Prostate gland (tissue), 2 donors: ENCODE data around the gene HBG1. TPM values are rescaled to one million over a fixed set of nuclear protein-coding genes. Genes with fewer than 3 reads are reported as not detected.
"Not testable (repeated sequence)": the region's sequence is repeated elsewhere in the genome, so short reads cannot be mapped to it uniquely, and the experiment has no call there.

Source experiments
- DNase-seq: peaks from one replicate; pipeline ENCODE4 v3.0.0-alpha.2; 2019; ENCODE audit warnings: low spot score
- H3K27ac ChIP-seq, 2 donors: fragments of 200-600 bp; sonication (generic); 2 replicates each; pipeline ENCODE4 v1.5.1; 2017 to 2019
- H3K27me3 ChIP-seq: fragments of 200-600 bp; sonication (generic); replicated peaks from 2 replicates; pipeline ENCODE4 v1.5.1; 2019; ENCODE audit not compliant: insufficient read depth
- H3K36me3 ChIP-seq, 2 donors: fragments of 200-600 bp; sonication (generic); 1 replicate in 1 of 2; 2 replicates in 1 of 2; pipeline versions ENCODE4 v1.5.1 to v1.8.1; 2017 to 2019
- H3K4me1 ChIP-seq: fragments of 200-600 bp; sonication (generic); replicated peaks from 2 replicates; pipeline ENCODE4 v1.5.1; 2019
- H3K4me3 ChIP-seq, 2 donors: fragments of 200-600 bp; sonication (generic); 2 replicates each; pipeline ENCODE4 v1.5.1; 2017 to 2019
- H3K9me3 ChIP-seq: fragments of 200-600 bp; sonication (generic); 2 replicates; pipeline ENCODE4 v1.5.1; 2017
- CTCF ChIP-seq, 4 experiments: fragments of 200-600 bp in 2 of 4; fragments of 450-650 bp in 2 of 4; sonication (generic) in 2 of 4; IDR thresholded peaks; 1 replicate in 3 of 4; 2 replicates in 1 of 4; pipeline ENCODE4 v1.5.1; 2016 to 2019; ENCODE audit warnings: antibody characterized with exemption in 4 of 4, mild to moderate bottlenecking in 2 of 4, moderate library complexity in 2 of 4
- POLR2A ChIP-seq: fragments of 450-650 bp; IDR thresholded peaks from one replicate; pipeline ENCODE4 v1.6.1; 2016; ENCODE audit warnings: antibody characterized with exemption, mild to moderate bottlenecking
- POLR2AphosphoS5 ChIP-seq: sonication (generic); formaldehyde crosslinking; IDR thresholded peaks from one replicate; pipeline ENCODE4 v1.6.1; 2017; ENCODE audit warnings: antibody characterized with exemption
- WGBS: methylation state at CpG from one replicate; pipeline ENCODE4 v1.1.5; 2018; 5-methylcytosine and 5-hydroxymethylcytosine counted together
- intact Hi-C: fragments of 100-400 bp; cut with DNase I; formaldehyde crosslinking; loops from one replicate; pipeline ENCODE4 v1.14.2; 2022
- total RNA-seq, 2 donors: library from RNA; depleted of rRNA; stranded (reverse); fragments of >200 nt; gene quantifications; one replicate each; pipeline ENCODE4 v1.1.0, GENCODE V29; 2016

The HBG1 gene
- total RNA-seq, 2 donors from 2014 or later, result not detected

- no peaks in the 10 kb centered on the region for H3K27me3 ChIP-seq
- H3K4me1 ChIP-seq, result no peaks in the 10 kb centered on the region
- no peaks in the 10 kb centered on the region for H3K36me3 ChIP-seq
- H3K4me3 ChIP-seq, result no peak overlapping the region
- H3K27ac ChIP-seq, result no peak overlapping the region
- no peak for TF ChIP-seq POLR2AphosphoS5
- TF ChIP-seq POLR2A, result no peak
- TF ChIP-seq CTCF (IDR thresholded peaks at IDR 0.05), result no peak
- H3K9me3 ChIP-seq, result no peaks in the 10 kb centered on the region
- WGBS, result 20% methylated on average over 1 of the region's 1 CpG
- DNase-seq, result no peak
- intact Hi-C loops, result no loop called here
Measured at GRCh38 chr11:5252919-5253265, 3.2 kb upstream of the HBG1 start.

GRCh38 chr11:5252192-5252918 is 2.7 kb upstream of the HBG1 start:
- Histone ChIP-seq H3K4me3 (no peak overlapping the region), H3K27ac (no peak overlapping the region), H3K36me3 (no peaks in the 10 kb centered on the region), H3K27me3 (no peaks in the 10 kb centered on the region), H3K4me1 (no peaks in the 10 kb centered on the region), H3K9me3 (no peaks in the 10 kb centered on the region)
- intact Hi-C loops, result no loop called here
- TF ChIP-seq POLR2A (no peak), CTCF (IDR thresholded peaks at IDR 0.05) (no peak), POLR2AphosphoS5 (no peak)
- DNase-seq, result no peak
- WGBS, result 42% methylated on average over 9 of the region's 9 CpGs

DNA sequence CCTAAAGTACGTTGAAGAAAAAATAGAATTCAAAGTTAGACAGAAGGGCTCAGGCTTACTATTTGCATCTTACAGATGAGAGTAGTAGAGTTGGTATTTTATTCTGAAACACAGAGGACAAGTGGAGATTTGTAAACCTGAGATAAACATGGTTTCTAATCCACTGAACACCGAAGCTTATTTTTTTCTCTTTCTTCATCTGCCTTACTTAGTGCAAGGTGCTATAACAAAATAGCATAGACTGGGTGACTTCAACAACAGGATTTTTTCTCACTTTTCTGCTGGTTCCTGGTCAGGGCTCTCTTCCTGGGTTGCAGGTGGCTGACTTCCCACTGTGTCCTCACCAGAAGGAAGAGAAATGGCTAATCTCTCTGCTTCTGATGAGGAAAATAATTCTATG is 2.1 kb upstream of the HBG1 start:
- WGBS, result 83% methylated on average over 2 of the region's 2 CpGs
- Histone ChIP-seq H3K4me3 (no peak overlapping the region), H3K9me3 (no peaks in the 10 kb centered on the region), H3K27ac (no peak overlapping the region), H3K4me1 (no peaks in the 10 kb centered on the region), H3K27me3 (no peaks in the 10 kb centered on the region), H3K36me3 (no peaks in the 10 kb centered on the region)
- TF ChIP-seq POLR2A, result no peak
- intact Hi-C loops, result no loop called here
- no peak for DNase-seq

DNA sequence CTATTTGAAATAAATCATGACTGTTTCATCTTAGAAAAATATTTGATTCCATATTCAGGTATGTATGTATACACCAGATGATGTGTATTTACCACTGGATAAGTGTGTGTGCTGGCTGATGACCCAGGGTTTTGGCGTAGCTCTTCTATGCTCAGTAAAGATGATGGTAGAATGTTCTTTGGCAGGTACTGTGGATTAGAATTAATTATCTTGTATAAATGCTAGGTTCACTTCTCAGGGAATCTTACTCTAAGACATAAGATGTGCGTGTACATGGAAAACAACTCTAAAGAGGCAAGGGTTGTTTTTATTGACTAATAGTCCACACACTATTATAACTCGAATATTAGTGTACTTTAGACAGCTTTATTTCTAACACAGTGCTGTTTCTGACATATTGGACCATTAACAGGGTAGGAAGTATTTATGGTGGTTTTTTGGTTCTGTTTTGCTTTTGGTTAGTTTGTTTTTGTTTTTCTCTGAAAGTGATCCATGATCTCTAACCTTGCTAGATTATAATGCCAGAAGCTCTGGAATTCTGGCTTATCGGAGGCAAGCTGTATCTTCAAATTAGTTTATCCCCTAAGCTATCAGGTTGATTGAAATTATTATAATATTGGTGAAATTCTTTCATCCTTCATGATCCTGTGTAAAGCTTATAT is 1.0 kb upstream of the HBG1 start:
- intact Hi-C loops, result no loop called here
- H3K27ac ChIP-seq, result no peak overlapping the region
- no peak for DNase-seq
- WGBS, result 92% methylated on average over 4 of the region's 4 CpGs
- TF ChIP-seq POLR2AphosphoS5, result no peak
- no peak for TF ChIP-seq CTCF (IDR thresholded peaks at IDR 0.05)
- no peak for TF ChIP-seq POLR2A
- H3K4me1 ChIP-seq, result no peaks in the 10 kb centered on the region
- no peaks in the 10 kb centered on the region for H3K9me3 ChIP-seq
- no peaks in the 10 kb centered on the region for H3K36me3 ChIP-seq
- no peaks in the 10 kb centered on the region for H3K27me3 ChIP-seq
- H3K4me3 ChIP-seq, result no peak overlapping the region

- H3K4me1 ChIP-seq, H3K36me3 ChIP-seq, H3K9me3 ChIP-seq, H3K27me3 ChIP-seq, H3K4me3 ChIP-seq, DNase-seq, intact Hi-C loops, H3K27ac ChIP-seq: not testable (repeated sequence)
- 69% methylated on average over 7 of the region's 7 CpGs for WGBS
Measured at GRCh38 chr11:5248498-5248897, 1.2 kb downstream of the HBG1 start.
